Measurements from ENCODE around the gene DNAJC7. TPM values are rescaled to one million over a fixed set of nuclear protein-coding genes. Genes with fewer than 3 reads are reported as not detected.

DNAJC7 gene
- total RNA-seq, 2 donors from 2014 or later, result 112 to 116 TPM

GRCh38 chr17:41992576-41992975, 24.7 kb downstream of the DNAJC7 start:
- no peaks in the 10 kb centered on the region for H3K9me3 Mint-ChIP-seq
- H3K9ac ChIP-seq (ENCODE audit: extremely low read depth, low read length, poor library complexity, severe bottlenecking), result no peak overlapping the region
- H3K4me1 ChIP-seq (ENCODE audit: control insufficient read depth, insufficient read depth, low read length), result no peaks in the 10 kb centered on the region
- no peaks in the 10 kb centered on the region for H3K27me3 Mint-ChIP-seq (ENCODE audit: insufficient read depth)
- DNase-seq, result no peak
- H3K36me3 Mint-ChIP-seq (ENCODE audit: low read depth), result peaks cover 88% of the 10 kb centered on the region
- H3K9me3 ChIP-seq (ENCODE audit: control insufficient read depth, low read length), result no peaks in the 10 kb centered on the region
- TF ChIP-seq CTCF (conservative IDR thresholded peaks at IDR 0.05), result no peak
- H3K4me3 Mint-ChIP-seq, result no peak overlapping the region
- no peak overlapping the region for H3K27ac Mint-ChIP-seq
- H3K4me3 ChIP-seq (ENCODE audit: low read length), result no peak overlapping the region
- no peaks in the 10 kb centered on the region for H3K4me1 Mint-ChIP-seq
- no peak overlapping the region for H3K27ac ChIP-seq (ENCODE audit: low read depth, low read length)
- H3K27me3 ChIP-seq (ENCODE audit: control insufficient read depth, insufficient read depth, low read length, poor library complexity, severe bottlenecking), result no peaks in the 10 kb centered on the region
- 92 to 100% methylated on average over 2 to 3 of the region's 3 CpGs for WGBS, 2 experiments (ENCODE audit: insufficient coverage in 1 of 2, insufficient read length in 1 of 2)
- H3K36me3 ChIP-seq (ENCODE audit: control insufficient read depth, insufficient read depth, low read length), result peaks cover 92% of the 10 kb centered on the region

GRCh38 chr17:41989702-41990419, 27.4 kb downstream of the DNAJC7 start:
- H3K9me3 ChIP-seq (ENCODE audit: control insufficient read depth, low read length), result no peaks in the 10 kb centered on the region
- no peak overlapping the region for H3K9ac ChIP-seq (ENCODE audit: extremely low read depth, low read length, poor library complexity, severe bottlenecking)
- H3K36me3 ChIP-seq (ENCODE audit: control insufficient read depth, insufficient read depth, low read length), result peaks cover 91% of the 10 kb centered on the region
- no peak for TF ChIP-seq CTCF (conservative IDR thresholded peaks at IDR 0.05)
- H3K27ac ChIP-seq (ENCODE audit: low read depth, low read length), result no peak overlapping the region
- WGBS, 2 experiments (ENCODE audit: insufficient coverage in 1 of 2, insufficient read length in 1 of 2), result 84 to 87% methylated on average over 5 of the region's 5 CpGs
- Mint-ChIP-seq H3K4me1 (no peaks in the 10 kb centered on the region), H3K27ac (no peak overlapping the region), H3K27me3 (ENCODE audit: insufficient read depth) (no peaks in the 10 kb centered on the region), H3K36me3 (ENCODE audit: low read depth) (peaks cover 93% of the 10 kb centered on the region), H3K4me3 (no peak overlapping the region), H3K9me3 (no peaks in the 10 kb centered on the region)
- H3K4me1 ChIP-seq (ENCODE audit: control insufficient read depth, insufficient read depth, low read length), result no peaks in the 10 kb centered on the region
- no peak for DNase-seq
- no peak overlapping the region for H3K4me3 ChIP-seq (ENCODE audit: low read length)
- H3K27me3 ChIP-seq (ENCODE audit: control insufficient read depth, insufficient read depth, low read length, poor library complexity, severe bottlenecking), result no peaks in the 10 kb centered on the region

DNA sequence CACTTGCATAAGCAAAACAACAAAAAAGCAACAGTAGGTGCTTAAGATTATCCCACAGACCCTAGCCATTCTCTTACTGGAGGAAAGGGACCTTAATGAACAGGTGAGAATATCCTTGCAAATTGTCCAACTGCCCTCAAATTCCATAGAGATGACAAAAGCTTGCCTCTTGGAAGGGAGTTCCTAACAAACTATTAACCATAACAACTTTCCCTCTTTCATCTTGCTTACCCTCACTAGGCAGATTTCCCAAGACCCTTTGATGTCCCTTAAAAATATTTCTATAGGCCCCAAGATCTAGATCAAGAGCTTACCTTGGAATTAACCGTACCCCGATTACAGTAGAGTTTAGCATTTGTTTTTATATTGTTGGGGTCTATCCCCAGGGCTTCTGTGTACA, 28.8 kb downstream of the DNAJC7 start:
- H3K9me3 ChIP-seq (ENCODE audit: control insufficient read depth, low read length), result no peaks in the 10 kb centered on the region
- H3K27ac ChIP-seq (ENCODE audit: low read depth, low read length), result no peak overlapping the region
- no peak for TF ChIP-seq CTCF (conservative IDR thresholded peaks at IDR 0.05)
- WGBS, 2 experiments (ENCODE audit: insufficient coverage in 1 of 2, insufficient read length in 1 of 2), result 90 to 100% methylated on average over 2 of the region's 2 CpGs
- Mint-ChIP-seq H3K36me3 (ENCODE audit: low read depth) (peaks cover 91% of the 10 kb centered on the region), H3K27me3 (ENCODE audit: insufficient read depth) (no peaks in the 10 kb centered on the region), H3K4me3 (no peak overlapping the region), H3K27ac (no peak overlapping the region), H3K4me1 (no peaks in the 10 kb centered on the region), H3K9me3 (no peaks in the 10 kb centered on the region)
- no peaks in the 10 kb centered on the region for H3K4me1 ChIP-seq (ENCODE audit: control insufficient read depth, insufficient read depth, low read length)
- no peaks in the 10 kb centered on the region for H3K27me3 ChIP-seq (ENCODE audit: control insufficient read depth, insufficient read depth, low read length, poor library complexity, severe bottlenecking)
- H3K4me3 ChIP-seq (ENCODE audit: low read length), result no peak overlapping the region
- no peak for DNase-seq
- no peak overlapping the region for H3K9ac ChIP-seq (ENCODE audit: extremely low read depth, low read length, poor library complexity, severe bottlenecking)
- H3K36me3 ChIP-seq (ENCODE audit: control insufficient read depth, insufficient read depth, low read length), result peaks cover 93% of the 10 kb centered on the region

Measured in endodermal cell (in vitro differentiated cells).